PC-3 (cell line): Measurements from ENCODE around the gene MPPED2. TPM values are rescaled to one million over a fixed set of nuclear protein-coding genes. Genes with fewer than 3 reads are reported as not detected.

Source experiments
- ATAC-seq: fragments of 200-7000 bp; cut with Tn5 transposase; 2 replicates; pipeline ENCODE4 v1.9.1; 2020; ENCODE audit warnings: mild to moderate bottlenecking, moderate library complexity
- BruUV-seq: library from RNA; stranded (reverse); fragments of 400-500 nt; replicated peaks from 2 replicates; lab custom pipeline; 2021; lab: Mats Ljungman, UMichigan
- CTCF ChIA-PET: fragments of 300-600 bp; sonication (Branson Sonifier 250); formaldehyde crosslinking; loops from one replicate; lab custom pipeline; 2022; ENCODE audit warnings: antibody characterized with exemption; lab: Charles Lee
- POLR2A ChIA-PET: fragments of 300-600 bp; sonication (Branson Sonifier 250); formaldehyde crosslinking; loops from one replicate; lab custom pipeline; 2022; ENCODE audit warnings: antibody characterized with exemption; ENCODE audit not compliant: unreplicated experiment; lab: Charles Lee
- DNase-seq: peaks from one replicate; pipeline ENCODE4 v3.0.0-alpha.2; 2015
- H2AFZ ChIP-seq: fragments of 300-600 bp; sonication (generic); 2 replicates; pipeline ENCODE4 v1.6.0; 2016; ENCODE audit warnings: antibody characterized with exemption, low read length
- H3F3A ChIP-seq: fragments of 300-600 bp; sonication (generic); one replicate; pipeline ENCODE4 v1.6.0; 2017; ENCODE audit warnings: antibody characterized with exemption, low read length, control low read depth, mild to moderate bottlenecking; ENCODE audit not compliant: unreplicated experiment
- H3K27ac ChIP-seq: fragments of 300-600 bp; sonication (generic); 2 replicates; pipeline ENCODE4 v1.5.1; 2016; ENCODE audit warnings: mild to moderate bottlenecking, low read length
- H3K27me3 ChIP-seq: fragments of 300-600 bp; sonication (generic); 2 replicates; pipeline ENCODE4 v1.6.1; 2016; ENCODE audit warnings: low read length, mixed read lengths
- H3K36me3 ChIP-seq: fragments of 300-600 bp; sonication (generic); 2 replicates; pipeline ENCODE4 v1.6.1; 2016; ENCODE audit warnings: low read depth, mixed run types, low read length, mixed read lengths
- H3K4me1 ChIP-seq: fragments of 300-600 bp; sonication (generic); 2 replicates; pipeline ENCODE4 v1.5.1; 2016; ENCODE audit warnings: low read length; ENCODE audit not compliant: insufficient read depth
- H3K4me2 ChIP-seq: fragments of 300-600 bp; sonication (generic); 2 replicates; pipeline ENCODE4 v1.6.0; 2016; ENCODE audit warnings: low read length
- H3K4me3 ChIP-seq: fragments of 300-600 bp; sonication (generic); 2 replicates; pipeline ENCODE4 v1.5.1; 2016; ENCODE audit warnings: mild to moderate bottlenecking, low read length, mixed read lengths
- H3K79me2 ChIP-seq: fragments of 300-600 bp; sonication (generic); 2 replicates; pipeline ENCODE4 v1.6.1; 2017; ENCODE audit warnings: low read length, mixed read lengths
- H3K9ac ChIP-seq: fragments of 300-600 bp; sonication (generic); 2 replicates; pipeline ENCODE4 v1.6.0; 2016; ENCODE audit warnings: mild to moderate bottlenecking, low read length
- H3K9me2 ChIP-seq: fragments of 300-600 bp; sonication (generic); replicated peaks from 2 replicates; pipeline ENCODE4 v1.6.1; 2016; ENCODE audit warnings: mixed run types, low read length, mixed read lengths
- H3K9me3 ChIP-seq: fragments of 300-600 bp; sonication (generic); 2 replicates; pipeline ENCODE4 v1.6.1; 2016; ENCODE audit warnings: low read length, mixed read lengths
- H4K20me1 ChIP-seq: fragments of 300-600 bp; sonication (generic); 2 replicates; pipeline ENCODE4 v1.6.1; 2016; ENCODE audit warnings: low read length, mixed read lengths
- EZH2 ChIP-seq: fragments of 300-600 bp; sonication (generic); IDR thresholded peaks from one replicate; pipeline ENCODE4 v1.6.1; 2017; ENCODE audit warnings: antibody characterized with exemption, mild to moderate bottlenecking, low read length; ENCODE audit not compliant: unreplicated experiment
- EZH2phosphoT487 ChIP-seq: fragments of 300-600 bp; sonication (generic); IDR thresholded peaks from 2 replicates; pipeline ENCODE4 v1.6.1; 2018; ENCODE audit warnings: mild to moderate bottlenecking, antibody characterized with exemption, low read length, borderline replicate concordance
- intact Hi-C: fragments of 100-400 bp; cut with micrococcal nuclease; formaldehyde crosslinking; loops from 2 replicates; pipeline ENCODE4 v1.9.0; 2023
- total RNA-seq: library from RNA; depleted of rRNA; stranded (reverse); fragments of >200 nt; gene quantifications from 2 replicates; pipeline ENCODE4 v1.2.3, GENCODE V29; 2014
- TF ChIP-seq, protein P1 (sequence below): fragments of 300-600 bp; sonication (generic); conservative IDR thresholded peaks from 2 replicates; pipeline ENCODE4 v1.5.1; 2017; ENCODE audit warnings: antibody characterized with exemption, low read depth, mild to moderate bottlenecking, low read length

The MPPED2 gene
- total RNA-seq, 1 experiment from 2014 or later = not detected

- H3K9ac ChIP-seq = no peak overlapping the region
- ATAC-seq = no peak
- no peak overlapping the region for H2AFZ ChIP-seq
- no peaks in the 10 kb centered on the region for H3K9me3 ChIP-seq
- no peaks in the 10 kb centered on the region for H4K20me1 ChIP-seq
- no peaks in the 10 kb centered on the region for H3K27me3 ChIP-seq
- no peak for DNase-seq
- H3K4me1 ChIP-seq = no peaks in the 10 kb centered on the region
- H3F3A ChIP-seq = no peaks in the 10 kb centered on the region
- H3K9me2 ChIP-seq = no peaks in the 10 kb centered on the region
- H3K27ac ChIP-seq = no peak overlapping the region
- intact Hi-C loops = no loop called here
- no peaks in the 10 kb centered on the region for H3K79me2 ChIP-seq
- no peak overlapping the region for H3K4me3 ChIP-seq
- no peak overlapping the region for H3K4me2 ChIP-seq
- POLR2A ChIA-PET = no interaction called here
- no peaks in the 10 kb centered on the region for H3K36me3 ChIP-seq
- TF ChIP-seq, protein P1, sequence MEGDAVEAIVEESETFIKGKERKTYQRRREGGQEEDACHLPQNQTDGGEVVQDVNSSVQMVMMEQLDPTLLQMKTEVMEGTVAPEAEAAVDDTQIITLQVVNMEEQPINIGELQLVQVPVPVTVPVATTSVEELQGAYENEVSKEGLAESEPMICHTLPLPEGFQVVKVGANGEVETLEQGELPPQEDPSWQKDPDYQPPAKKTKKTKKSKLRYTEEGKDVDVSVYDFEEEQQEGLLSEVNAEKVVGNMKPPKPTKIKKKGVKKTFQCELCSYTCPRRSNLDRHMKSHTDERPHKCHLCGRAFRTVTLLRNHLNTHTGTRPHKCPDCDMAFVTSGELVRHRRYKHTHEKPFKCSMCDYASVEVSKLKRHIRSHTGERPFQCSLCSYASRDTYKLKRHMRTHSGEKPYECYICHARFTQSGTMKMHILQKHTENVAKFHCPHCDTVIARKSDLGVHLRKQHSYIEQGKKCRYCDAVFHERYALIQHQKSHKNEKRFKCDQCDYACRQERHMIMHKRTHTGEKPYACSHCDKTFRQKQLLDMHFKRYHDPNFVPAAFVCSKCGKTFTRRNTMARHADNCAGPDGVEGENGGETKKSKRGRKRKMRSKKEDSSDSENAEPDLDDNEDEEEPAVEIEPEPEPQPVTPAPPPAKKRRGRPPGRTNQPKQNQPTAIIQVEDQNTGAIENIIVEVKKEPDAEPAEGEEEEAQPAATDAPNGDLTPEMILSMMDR = no peak
- no peak for TF ChIP-seq EZH2phosphoT487
- TF ChIP-seq EZH2 = no peak
- CTCF ChIA-PET = no interaction called here
- BruUV-seq = no TSS peak
These were observed 45.0 kb upstream of the MPPED2 start for GRCh38 chr11:30631148-30631547.

DNA sequence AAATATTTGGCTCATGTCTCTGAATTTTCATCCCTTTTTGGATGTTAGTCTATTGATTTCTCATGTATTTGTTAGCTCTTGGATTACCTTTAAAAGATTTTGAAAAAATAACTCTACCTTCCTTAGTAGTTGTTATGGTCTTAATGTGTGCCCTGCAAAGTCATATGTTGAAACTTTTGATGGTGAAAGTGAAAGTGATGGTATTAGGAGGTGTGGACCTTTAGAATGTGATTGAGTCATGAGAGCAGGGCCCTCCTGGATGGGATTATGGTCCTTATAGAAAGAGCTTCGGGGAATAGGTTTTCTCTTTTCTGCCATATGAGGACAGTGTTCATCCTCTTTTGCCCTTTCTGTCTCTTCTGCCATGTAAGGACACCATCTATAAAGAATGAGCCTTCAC is 33.6 kb upstream of the MPPED2 start:
- Histone ChIP-seq H3K9me3 (no peaks in the 10 kb centered on the region), H3K79me2 (no peaks in the 10 kb centered on the region), H3K4me3 (no peak overlapping the region), H3F3A (no peaks in the 10 kb centered on the region), H3K9ac (no peak overlapping the region), H3K27me3 (no peaks in the 10 kb centered on the region), H3K9me2 (no peaks in the 10 kb centered on the region), H3K36me3 (no peaks in the 10 kb centered on the region), H3K4me1 (no peaks in the 10 kb centered on the region), H3K27ac (no peak overlapping the region), H2AFZ (no peak overlapping the region), H3K4me2 (no peak overlapping the region), H4K20me1 (no peaks in the 10 kb centered on the region)
- intact Hi-C loops = no loop called here
- DNase-seq (no peak), ATAC-seq (no peak)
- POLR2A ChIA-PET = no interaction called here
- CTCF ChIA-PET = no interaction called here
- no TSS peak for BruUV-seq
- TF ChIP-seq EZH2phosphoT487 = no peak
- no peak for TF ChIP-seq EZH2
- TF ChIP-seq, protein P1 = no peak

- no peak for ATAC-seq
- no peak for DNase-seq
- Histone ChIP-seq H3K9ac (no peak overlapping the region), H3K27ac (no peak overlapping the region), H3K4me1 (no peaks in the 10 kb centered on the region), H3K4me2 (no peak overlapping the region), H4K20me1 (no peaks in the 10 kb centered on the region), H3K4me3 (no peak overlapping the region), H3K36me3 (no peaks in the 10 kb centered on the region), H3K9me2 (no peaks in the 10 kb centered on the region), H3F3A (no peaks in the 10 kb centered on the region), H3K27me3 (no peaks in the 10 kb centered on the region), H2AFZ (no peak overlapping the region), H3K9me3 (no peaks in the 10 kb centered on the region), H3K79me2 (no peaks in the 10 kb centered on the region)
- TF ChIP-seq, protein P1 = no peak
- TF ChIP-seq EZH2phosphoT487 = no peak
- no peak for TF ChIP-seq EZH2
- intact Hi-C loops = no loop called here
- ChIA-PET CTCF (no interaction called here), POLR2A (no interaction called here)
- no TSS peak for BruUV-seq
These were observed 31.6 kb upstream of the MPPED2 start for GRCh38 chr11:30617762-30618161.
